Inflammatory macrophage (primary cell): Measurements from ENCODE around the gene NCAM1.

Source experiments
- DNase-seq, 2 donors: peaks; one replicate each; pipeline ENCODE4 v3.0.0-alpha.2; 2020 to 2022

NCAM1 gene

GRCh38 chr11:112968941-112969713, 7.9 kb downstream of the NCAM1 start:
- peak; percentile 15 for DNase-seq

GRCh38 chr11:112971195-112971594, 10.0 kb downstream of the NCAM1 start:
- DNase-seq, result no peak

GRCh38 chr11:112971827-112972226, 10.6 kb downstream of the NCAM1 start:
- DNase-seq, result no peak

GRCh38 chr11:112972399-112973145, 11.4 kb downstream of the NCAM1 start:
- DNase-seq, result peak in 1 of 2 donors; percentile 4

- DNase-seq, result no peak
Measured at GRCh38 chr11:112975051-112975450, 13.8 kb downstream of the NCAM1 start.

- no peak for DNase-seq
Measured at GRCh38 chr11:112975493-112975892, 14.3 kb downstream of the NCAM1 start.

GRCh38 chr11:112977755-112978154, 16.5 kb downstream of the NCAM1 start:
- DNase-seq, result peak; percentile 82 to 90

- DNase-seq, result no peak
Measured at GRCh38 chr11:112983887-112984286, 22.7 kb downstream of the NCAM1 start.

- no peak for DNase-seq
Measured at GRCh38 chr11:112989198-112989597, 28.0 kb downstream of the NCAM1 start.

GRCh38 chr11:112993808-112994207, 32.6 kb downstream of the NCAM1 start:
- DNase-seq, result no peak

- DNase-seq, result no peak
Measured at GRCh38 chr11:112995423-112996090, 34.3 kb downstream of the NCAM1 start.

- DNase-seq, result no peak
Measured at GRCh38 chr11:112996994-112997393, 35.8 kb downstream of the NCAM1 start.

- DNase-seq, result no peak
Measured at GRCh38 chr11:112997857-112998466, 36.7 kb downstream of the NCAM1 start.

GRCh38 chr11:112999520-112999919, 38.3 kb downstream of the NCAM1 start:
- DNase-seq, result no peak

- DNase-seq, result no peak
Measured at GRCh38 chr11:113001709-113002108, 40.5 kb downstream of the NCAM1 start.

GRCh38 chr11:113006896-113007445, 45.8 kb downstream of the NCAM1 start:
- no peak for DNase-seq

- DNase-seq, result no peak
Measured at GRCh38 chr11:113014262-113015097, 53.3 kb downstream of the NCAM1 start.

- no peak for DNase-seq
Measured at GRCh38 chr11:113015098-113015455, 53.9 kb downstream of the NCAM1 start.

- DNase-seq, result no peak
Measured at GRCh38 chr11:113016905-113017304, 55.7 kb downstream of the NCAM1 start.

- DNase-seq, result no peak
Measured at GRCh38 chr11:113018913-113019312, 57.7 kb downstream of the NCAM1 start.

- DNase-seq, result peak; percentile 59 to 77
Measured at GRCh38 chr11:113019711-113020110, 58.5 kb downstream of the NCAM1 start.

GRCh38 chr11:113021111-113021510, 59.9 kb downstream of the NCAM1 start:
- DNase-seq, result no peak
